Measurements from ENCODE around the gene NOXA1. TPM values are rescaled to one million over a fixed set of nuclear protein-coding genes. Genes with fewer than 3 reads are reported as not detected.
"Not testable (repeated sequence)": the region's sequence is repeated elsewhere in the genome, so short reads cannot be mapped to it uniquely, and the experiment has no call there.

Gene NOXA1
- total RNA-seq, 6 donors from 2014 or later = 3.3 to 34.6 (median 11.7) TPM

- Histone ChIP-seq H3K27me3 (no peaks in the 10 kb centered on the region), H3K36me3 (peaks cover 0 to 23% (median 10%) of the 10 kb centered on the region in 4 donors)
Observed at GRCh38 chr9:137449081-137449844, 26.1 kb downstream of the NOXA1 start.

GRCh38 chr9:137449931-137450538 is 26.8 kb downstream of the NOXA1 start:
- TF ChIP-seq POLR2A (IDR thresholded peaks at IDR 0.05) = no peak
- WGBS, 2 donors = 85 to 91% methylated on average over 16 to 17 of the region's 18 CpGs
- peak in 1 of 2 donors; percentile 62 for DNase-seq

More at GRCh38 chr9:137449081-137449844, 26.1 kb downstream of the NOXA1 start:
- no peak overlapping the region for H3K4me3 ChIP-seq
- WGBS, 2 donors = 90 to 92% methylated on average over 21 to 36 of the region's 36 CpGs
- TF ChIP-seq POLR2AphosphoS5 (IDR thresholded peaks at IDR 0.05) (no peak), EP300 (IDR thresholded peaks at IDR 0.05) (no peak), POLR2A (IDR thresholded peaks at IDR 0.05) (no peak), CTCF (IDR thresholded peaks at IDR 0.05) (no peak)
- DNase-seq = peak in 1 of 2 donors; percentile 69
- peaks cover 9 to 21% (median 17%) of the 10 kb centered on the region in 4 donors for H3K4me1 ChIP-seq
- ATAC-seq (ENCODE audit: low FRiP score in 2 of 2) = no peak
- H3K27ac ChIP-seq = no peak overlapping the region
- no peaks in the 10 kb centered on the region for H3K9me3 ChIP-seq

GRCh38 chr9:137450539-137451222 is 27.5 kb downstream of the NOXA1 start:
- peaks cover 0 to 23% (median 10%) of the 10 kb centered on the region in 4 donors for H3K36me3 ChIP-seq
- not testable (repeated sequence) for ATAC-seq (ENCODE audit: low FRiP score in 2 of 2); H3K27ac ChIP-seq; H3K4me3 ChIP-seq; DNase-seq; H3K9me3 ChIP-seq; H3K27me3 ChIP-seq
- WGBS, 2 donors = 83% methylated on average over 22 of the region's 24 CpGs; no CpG with 5 or more reads in 1 of the 2 donors
- H3K4me1 ChIP-seq = peaks cover 10 to 22% (median 19%) of the 10 kb centered on the region in 4 donors

More at GRCh38 chr9:137449931-137450538, 26.8 kb downstream of the NOXA1 start:
- H3K4me1 ChIP-seq = peaks cover 14 to 26% (median 23%) of the 10 kb centered on the region in 4 donors
- H3K27me3 ChIP-seq = no peaks in the 10 kb centered on the region
- H3K9me3 ChIP-seq = no peaks in the 10 kb centered on the region
- no peak for ATAC-seq (ENCODE audit: low FRiP score in 2 of 2)
- H3K27ac ChIP-seq = no peak overlapping the region
- H3K4me3 ChIP-seq = no peak overlapping the region
- peaks cover 0 to 23% (median 10%) of the 10 kb centered on the region in 4 donors for H3K36me3 ChIP-seq

GRCh38 chr9:137451264-137452005 is 28.2 kb downstream of the NOXA1 start:
- WGBS, 2 donors = 60 to 76% methylated on average over 1 to 17 of the region's 31 CpGs
- peaks cover 10 to 22% (median 19%) of the 10 kb centered on the region in 4 donors for H3K4me1 ChIP-seq
- ATAC-seq (ENCODE audit: low FRiP score in 2 of 2) = not testable (repeated sequence)

GRCh38 chr9:137452006-137452760 is 29.0 kb downstream of the NOXA1 start:
- H3K36me3 ChIP-seq = peaks cover 0 to 23% (median 10%) of the 10 kb centered on the region in 4 donors
- DNase-seq (peak in 1 of 2 donors; percentile 82), ATAC-seq (ENCODE audit: low FRiP score in 2 of 2) (no peak)
- no peaks in the 10 kb centered on the region for H3K27me3 ChIP-seq
- peaks cover 10 to 22% (median 19%) of the 10 kb centered on the region in 4 donors for H3K4me1 ChIP-seq
- no peak overlapping the region for H3K4me3 ChIP-seq
- no peaks in the 10 kb centered on the region for H3K9me3 ChIP-seq
- TF ChIP-seq POLR2AphosphoS5 (IDR thresholded peaks at IDR 0.05) = no peak
- TF ChIP-seq POLR2A (IDR thresholded peaks at IDR 0.05) = no peak
- no peak for TF ChIP-seq EP300 (IDR thresholded peaks at IDR 0.05)
- no peak for TF ChIP-seq CTCF (IDR thresholded peaks at IDR 0.05)
- 84 to 87% methylated on average over 12 to 16 of the region's 17 CpGs for WGBS, 2 donors
- H3K27ac ChIP-seq = no peak overlapping the region

More at GRCh38 chr9:137451264-137452005, 28.2 kb downstream of the NOXA1 start:
- H3K36me3 ChIP-seq = peaks cover 0 to 23% (median 10%) of the 10 kb centered on the region in 4 donors
- H3K27ac ChIP-seq, H3K4me3 ChIP-seq, H3K9me3 ChIP-seq, DNase-seq, H3K27me3 ChIP-seq: not testable (repeated sequence)
